Neural crest cell (in vitro differentiated cells): ENCODE data around the gene TGM2. TPM values are rescaled to one million over a fixed set of nuclear protein-coding genes. Genes with fewer than 3 reads are reported as not detected.

Experiments
- DNase-seq: peaks from one replicate; pipeline ENCODE4 v3.0.0; 2021; ENCODE audit warnings: low read depth, mixed read lengths, low spot score
- H3K27ac Mint-ChIP-seq: one replicate; pipeline ENCODE4 v1.8.0; 2021; ENCODE audit warnings: mild to moderate bottlenecking, mixed read lengths; ENCODE audit not compliant: unreplicated experiment
- H3K27me3 Mint-ChIP-seq: 2 replicates; pipeline ENCODE4 v1.8.0; 2021; ENCODE audit warnings: low read depth, mild to moderate bottlenecking, mixed read lengths
- H3K36me3 Mint-ChIP-seq: 2 replicates; pipeline ENCODE4 v1.8.0; 2021; ENCODE audit warnings: low read depth, mild to moderate bottlenecking, mixed read lengths
- H3K4me1 Mint-ChIP-seq: 2 replicates; pipeline ENCODE4 v1.8.0; 2021; ENCODE audit warnings: mixed read lengths
- H3K4me3 Mint-ChIP-seq: one replicate; pipeline ENCODE4 v1.8.0; 2021; ENCODE audit warnings: mild to moderate bottlenecking, mixed read lengths
- H3K9me3 Mint-ChIP-seq: 2 replicates; pipeline ENCODE4 v1.8.0; 2021; ENCODE audit warnings: mixed read lengths
- total RNA-seq: library from RNA; stranded (reverse); gene quantifications from 2 replicates; pipeline ENCODE4 v1.2.1, GENCODE V29; 2021
- TF ChIP-seq, protein P1 (sequence below): fragments of 200-600 bp; sonication (generic); conservative IDR thresholded peaks from 2 replicates; pipeline ENCODE4 v1.5.0; 2021; ENCODE audit warnings: antibody characterized with exemption, mild to moderate bottlenecking

TGM2 gene
- total RNA-seq, 1 donor from 2014 or later = 1.4 TPM

DNA sequence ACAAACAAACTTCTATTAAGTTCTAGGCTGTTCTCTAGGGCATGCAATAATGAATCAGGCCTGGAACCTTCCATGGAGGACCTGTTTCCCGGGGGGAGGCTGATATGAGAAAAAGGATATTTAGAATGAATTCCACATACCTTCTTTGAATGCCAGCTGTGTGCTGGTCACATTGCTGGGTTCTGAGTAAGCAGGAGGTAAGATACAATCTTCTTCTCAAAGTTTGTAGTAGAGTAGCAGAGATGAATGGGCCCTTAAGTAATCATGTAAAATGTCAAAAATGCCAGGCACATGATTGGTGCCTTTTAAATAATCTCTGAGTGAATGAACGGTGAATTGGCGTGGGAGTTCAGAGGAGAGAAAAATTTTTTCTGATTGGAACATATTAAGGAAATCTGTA, 47.4 kb downstream of the TGM2 start:
- DNase-seq = no peak
- Mint-ChIP-seq H3K4me3 (no peak overlapping the region), H3K27ac (no peak overlapping the region), H3K9me3 (no peaks in the 10 kb centered on the region), H3K4me1 (peaks cover 3% of the 10 kb centered on the region), H3K27me3 (no peaks in the 10 kb centered on the region), H3K36me3 (no peaks in the 10 kb centered on the region)
- TF ChIP-seq, protein P1, sequence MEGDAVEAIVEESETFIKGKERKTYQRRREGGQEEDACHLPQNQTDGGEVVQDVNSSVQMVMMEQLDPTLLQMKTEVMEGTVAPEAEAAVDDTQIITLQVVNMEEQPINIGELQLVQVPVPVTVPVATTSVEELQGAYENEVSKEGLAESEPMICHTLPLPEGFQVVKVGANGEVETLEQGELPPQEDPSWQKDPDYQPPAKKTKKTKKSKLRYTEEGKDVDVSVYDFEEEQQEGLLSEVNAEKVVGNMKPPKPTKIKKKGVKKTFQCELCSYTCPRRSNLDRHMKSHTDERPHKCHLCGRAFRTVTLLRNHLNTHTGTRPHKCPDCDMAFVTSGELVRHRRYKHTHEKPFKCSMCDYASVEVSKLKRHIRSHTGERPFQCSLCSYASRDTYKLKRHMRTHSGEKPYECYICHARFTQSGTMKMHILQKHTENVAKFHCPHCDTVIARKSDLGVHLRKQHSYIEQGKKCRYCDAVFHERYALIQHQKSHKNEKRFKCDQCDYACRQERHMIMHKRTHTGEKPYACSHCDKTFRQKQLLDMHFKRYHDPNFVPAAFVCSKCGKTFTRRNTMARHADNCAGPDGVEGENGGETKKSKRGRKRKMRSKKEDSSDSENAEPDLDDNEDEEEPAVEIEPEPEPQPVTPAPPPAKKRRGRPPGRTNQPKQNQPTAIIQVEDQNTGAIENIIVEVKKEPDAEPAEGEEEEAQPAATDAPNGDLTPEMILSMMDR = no peak

DNA sequence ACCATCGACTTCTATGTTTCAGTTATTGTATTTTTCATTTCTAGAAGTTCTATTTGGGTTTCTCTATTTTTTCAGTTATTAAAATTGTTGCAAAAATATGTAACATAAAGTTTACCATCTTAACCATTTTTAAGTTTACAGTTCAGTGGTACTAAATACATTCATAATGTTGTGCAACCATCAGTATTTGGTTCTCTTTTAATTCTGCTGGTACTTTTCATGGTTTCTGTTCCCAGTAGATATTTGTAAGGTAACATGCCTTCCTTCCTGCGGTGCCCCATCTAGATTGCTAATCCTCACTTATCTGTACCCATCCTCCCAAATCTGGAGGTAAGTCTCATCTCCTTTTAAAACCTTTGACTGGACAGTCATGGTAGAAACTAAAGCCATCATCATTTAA, 47.9 kb downstream of the TGM2 start:
- Mint-ChIP-seq H3K4me3 (no peak overlapping the region), H3K9me3 (no peaks in the 10 kb centered on the region), H3K4me1 (peaks cover 3% of the 10 kb centered on the region)

DNA sequence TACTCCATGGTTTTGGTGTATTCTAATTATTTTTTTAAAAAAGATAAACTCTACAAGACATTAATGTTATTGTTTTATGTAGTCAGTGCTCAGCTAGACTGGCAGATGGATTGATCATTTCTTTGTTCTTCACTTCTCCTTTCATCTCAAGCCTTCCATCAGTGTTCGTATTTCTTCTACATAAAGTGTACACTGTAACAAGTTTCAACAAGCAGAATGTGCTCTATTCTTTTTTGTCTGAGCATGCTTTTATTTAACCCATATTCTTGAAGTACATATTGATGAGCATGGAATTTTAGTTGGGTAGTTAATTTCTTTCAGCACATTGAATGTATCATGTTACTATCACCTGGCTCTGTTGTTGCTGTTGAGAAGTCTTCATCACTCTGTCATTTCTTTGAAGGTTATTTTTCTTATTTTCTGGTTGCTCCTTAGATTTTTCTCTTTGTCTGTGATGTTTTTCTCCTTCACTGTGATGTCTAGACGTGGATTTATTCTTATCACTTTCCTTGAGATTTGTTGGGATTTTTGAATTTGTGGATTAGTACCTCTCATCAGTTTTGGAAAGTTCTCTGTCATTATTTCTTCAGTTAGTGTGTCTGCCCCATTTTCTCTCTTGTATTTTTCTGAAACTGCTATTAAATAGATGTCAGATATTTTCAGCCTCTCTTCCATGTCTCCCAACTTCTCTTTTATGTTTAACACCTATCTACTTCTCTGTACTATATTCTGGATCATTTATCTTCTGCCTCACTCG, 48.5 kb downstream of the TGM2 start:
- DNase-seq = no peak

More for the DNA sequence above, 47.9 kb downstream of the TGM2 start:
- no peak for DNase-seq
- Mint-ChIP-seq H3K27me3 (no peaks in the 10 kb centered on the region), H3K27ac (no peak overlapping the region), H3K36me3 (no peaks in the 10 kb centered on the region)
- TF ChIP-seq, protein P1 = no peak

DNA sequence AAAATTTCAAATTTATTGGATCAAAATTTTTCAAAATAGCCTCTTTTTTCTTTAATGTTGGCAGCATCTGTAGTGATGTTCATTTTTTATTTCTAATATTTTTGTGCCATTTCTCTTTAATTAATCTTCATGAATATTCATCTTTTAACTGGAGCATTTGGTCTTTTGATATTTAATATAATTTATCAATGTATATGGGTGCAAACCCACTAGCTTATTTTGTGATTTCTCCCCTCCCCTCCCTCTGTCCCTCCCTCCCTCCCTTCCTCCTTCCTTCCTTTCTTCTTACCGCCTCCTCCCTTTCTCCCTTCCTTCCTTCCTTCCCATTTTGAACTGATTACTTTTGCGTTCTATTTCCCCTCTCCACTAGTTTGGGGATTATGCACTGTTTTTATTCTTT, 49.2 kb downstream of the TGM2 start:
- DNase-seq = no peak
- Mint-ChIP-seq H3K27me3 (no peaks in the 10 kb centered on the region), H3K4me1 (peaks cover 3% of the 10 kb centered on the region), H3K36me3 (no peaks in the 10 kb centered on the region), H3K27ac (no peak overlapping the region), H3K9me3 (no peaks in the 10 kb centered on the region), H3K4me3 (no peak overlapping the region)
- TF ChIP-seq, protein P1 = no peak

More for the DNA sequence above, 48.5 kb downstream of the TGM2 start:
- no peaks in the 10 kb centered on the region for H3K27me3 Mint-ChIP-seq
- H3K4me3 Mint-ChIP-seq = no peak overlapping the region
- TF ChIP-seq, protein P1 = no peak
- H3K27ac Mint-ChIP-seq = no peak overlapping the region
- no peaks in the 10 kb centered on the region for H3K9me3 Mint-ChIP-seq
- peaks cover 3% of the 10 kb centered on the region for H3K4me1 Mint-ChIP-seq
- no peaks in the 10 kb centered on the region for H3K36me3 Mint-ChIP-seq

DNA sequence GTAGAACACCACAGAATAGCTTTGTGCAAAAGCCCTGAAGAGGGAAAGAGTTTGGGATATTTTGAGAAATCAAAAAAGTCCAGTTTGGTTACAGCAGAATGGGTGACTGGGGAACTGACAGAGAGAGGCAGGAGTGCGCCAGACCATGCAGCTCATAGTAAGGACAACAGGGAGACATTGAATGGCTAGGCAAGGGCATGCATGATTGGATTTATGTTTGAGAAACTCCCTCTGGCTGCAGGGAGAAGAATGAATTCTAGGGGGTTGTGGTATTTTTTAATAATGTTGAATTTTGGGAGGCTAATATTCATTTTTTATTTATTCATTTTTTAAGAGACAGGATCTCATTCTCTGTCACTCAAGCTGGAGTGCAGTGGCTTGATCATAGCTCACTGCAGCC, 49.9 kb downstream of the TGM2 start:
- Mint-ChIP-seq H3K9me3 (no peaks in the 10 kb centered on the region), H3K27me3 (no peaks in the 10 kb centered on the region), H3K36me3 (no peaks in the 10 kb centered on the region), H3K27ac (no peak overlapping the region), H3K4me3 (no peak overlapping the region), H3K4me1 (peaks cover 3% of the 10 kb centered on the region)
- TF ChIP-seq, protein P1 = no peak
- DNase-seq = no peak
